Mucosa of stomach (tissue), 1 donor: Measurements from ENCODE around the gene MAST4.

Experiments
- H3K27me3 ChIP-seq: one replicate; pipeline ENCODE4 v1.7.0; 2013; ENCODE audit warnings: mild to moderate bottlenecking, low read length; ENCODE audit not compliant: control insufficient read depth, insufficient read depth
- H3K36me3 ChIP-seq: one replicate; pipeline ENCODE4 v1.7.0; 2013; ENCODE audit warnings: low read length; ENCODE audit not compliant: control insufficient read depth, insufficient read depth
- H3K4me1 ChIP-seq: one replicate; pipeline ENCODE4 v1.7.0; 2013; ENCODE audit warnings: mild to moderate bottlenecking, low read length; ENCODE audit not compliant: control insufficient read depth, insufficient read depth
- H3K4me3 ChIP-seq: one replicate; pipeline ENCODE4 v1.7.0; 2013; ENCODE audit warnings: low read length
- H3K9ac ChIP-seq: one replicate; pipeline ENCODE4 v1.7.0; 2013; ENCODE audit warnings: mild to moderate bottlenecking, low read length, moderate library complexity
- H3K9me3 ChIP-seq: one replicate; pipeline ENCODE4 v1.7.0; 2013; ENCODE audit warnings: mild to moderate bottlenecking, low read length, moderate library complexity; ENCODE audit not compliant: control insufficient read depth
- donor health status: Pancreatic carcinoma.

MAST4 gene

DNA sequence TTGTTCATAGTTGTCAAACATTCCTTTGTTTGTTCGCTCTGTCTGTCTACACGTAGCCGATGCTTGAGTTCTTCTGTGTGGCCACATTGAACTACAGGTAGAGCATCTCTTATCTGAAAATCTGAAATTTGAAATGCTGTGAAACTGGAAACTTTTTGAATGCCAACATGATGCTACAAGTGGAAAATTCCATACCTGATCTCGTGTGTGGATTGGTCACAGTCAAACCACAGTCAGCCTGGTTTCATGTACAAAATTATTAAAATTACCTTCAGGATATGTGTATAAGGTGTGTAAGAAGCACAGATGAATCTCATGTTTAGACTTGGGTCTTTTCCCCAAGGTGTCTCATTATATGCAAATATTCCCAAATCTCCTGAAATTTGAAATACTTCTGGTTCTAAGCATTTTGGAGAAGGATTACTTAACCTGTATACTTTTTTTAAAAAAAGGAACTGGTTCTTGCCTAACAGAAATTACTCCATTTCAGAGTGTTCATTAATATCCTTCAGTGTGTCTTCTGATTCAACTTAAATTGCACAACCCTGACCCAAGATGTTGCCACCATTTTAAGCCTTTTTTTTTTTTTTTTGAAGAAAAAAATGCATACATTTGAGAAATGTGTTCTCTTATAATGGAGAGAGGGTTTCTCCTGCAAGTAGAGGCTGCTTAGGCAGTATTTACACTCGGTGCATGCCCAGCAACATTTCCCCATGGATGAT is 254.3 kb downstream of the MAST4 start:
- H3K9me3 ChIP-seq: no peaks in the 10 kb centered on the region
- no peak overlapping the region for H3K4me3 ChIP-seq
- H3K9ac ChIP-seq: no peak overlapping the region
- no peaks in the 10 kb centered on the region for H3K27me3 ChIP-seq
- no peaks in the 10 kb centered on the region for H3K4me1 ChIP-seq
- H3K36me3 ChIP-seq: no peaks in the 10 kb centered on the region

DNA sequence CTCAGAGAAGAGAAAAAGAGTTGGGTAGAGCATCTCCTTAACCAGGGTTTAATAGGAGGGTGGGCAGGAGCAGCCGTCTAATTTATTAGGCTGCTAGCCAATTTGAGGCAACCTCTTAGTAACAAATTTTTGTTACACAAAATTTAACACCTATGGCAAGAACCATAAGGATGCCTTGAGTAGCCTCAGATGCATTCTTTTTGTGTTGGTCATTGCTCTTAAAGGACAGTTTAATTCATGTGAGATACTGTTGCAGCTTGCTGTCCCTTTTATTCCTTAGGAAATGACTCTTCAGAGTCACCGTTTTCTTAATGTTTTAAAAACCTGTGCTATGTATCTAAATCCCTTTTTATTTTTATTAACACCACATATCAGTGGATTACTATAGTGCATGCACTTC is 255.1 kb downstream of the MAST4 start:
- H3K9ac ChIP-seq: no peak overlapping the region
- H3K27me3 ChIP-seq: no peaks in the 10 kb centered on the region
- no peaks in the 10 kb centered on the region for H3K9me3 ChIP-seq
- H3K4me3 ChIP-seq: no peak overlapping the region
- no peaks in the 10 kb centered on the region for H3K4me1 ChIP-seq
- no peaks in the 10 kb centered on the region for H3K36me3 ChIP-seq

DNA sequence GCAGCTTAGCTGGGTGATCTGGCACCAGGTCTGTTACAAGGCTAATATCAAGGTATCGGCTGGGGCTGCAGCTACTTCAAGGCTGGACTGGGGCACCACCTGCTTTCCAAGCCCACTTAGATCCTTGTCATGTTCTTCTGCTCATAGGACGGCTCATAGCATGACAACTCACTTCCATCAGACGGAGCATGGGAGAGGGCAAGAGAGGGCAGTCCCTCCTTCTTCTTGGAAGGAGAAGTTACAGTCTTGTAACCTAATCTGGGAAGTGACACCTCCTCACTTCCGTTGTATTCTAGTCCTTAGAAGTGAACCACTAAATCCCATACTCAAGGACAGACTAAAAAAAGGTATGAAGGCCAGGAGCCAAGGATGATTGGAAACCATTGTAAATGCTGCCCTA is 258.2 kb downstream of the MAST4 start:
- H3K4me3 ChIP-seq: no peak overlapping the region
- no peak overlapping the region for H3K9ac ChIP-seq
- H3K36me3 ChIP-seq: no peaks in the 10 kb centered on the region
- H3K4me1 ChIP-seq: no peaks in the 10 kb centered on the region
- no peaks in the 10 kb centered on the region for H3K9me3 ChIP-seq
- H3K27me3 ChIP-seq: no peaks in the 10 kb centered on the region

DNA sequence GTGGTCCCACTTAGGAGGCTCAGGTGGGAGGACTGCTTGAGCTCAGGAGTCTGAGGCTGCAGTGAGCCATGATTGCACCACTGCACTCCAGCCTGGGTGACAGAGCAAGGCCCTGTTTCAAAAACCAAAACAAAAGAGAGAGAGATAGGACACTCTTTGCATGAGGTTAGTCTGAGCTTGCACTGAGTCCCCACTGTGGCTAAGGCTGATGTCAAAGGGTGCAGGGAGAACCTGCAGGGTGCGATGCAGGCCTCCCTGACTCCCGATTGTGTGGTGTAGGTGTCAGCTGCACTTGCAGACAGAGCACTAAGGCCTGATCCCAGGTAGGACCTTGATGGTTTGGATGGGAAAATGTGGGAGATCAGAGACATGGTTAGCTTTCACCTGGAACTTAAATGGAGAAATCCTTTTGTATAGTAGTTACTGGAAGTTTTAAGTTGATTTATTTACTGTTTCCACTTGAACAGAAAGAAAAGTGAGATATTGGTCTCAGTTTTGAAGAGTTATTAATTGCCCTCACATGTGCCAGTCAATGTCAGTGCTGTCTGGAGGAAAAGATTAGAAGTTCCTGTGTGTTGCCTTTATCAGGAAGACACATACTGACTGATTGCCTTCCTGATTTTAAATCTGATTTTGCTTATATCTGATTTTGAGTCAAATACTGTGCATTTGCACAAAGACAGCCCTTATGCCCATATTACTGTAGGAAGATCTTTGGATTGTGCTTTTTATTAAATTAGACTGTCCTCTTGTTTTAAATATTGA is 260.0 kb downstream of the MAST4 start:
- H3K4me3 ChIP-seq: no peak overlapping the region
- no peaks in the 10 kb centered on the region for H3K27me3 ChIP-seq
- no peaks in the 10 kb centered on the region for H3K4me1 ChIP-seq
- no peaks in the 10 kb centered on the region for H3K36me3 ChIP-seq
- no peaks in the 10 kb centered on the region for H3K9me3 ChIP-seq
- H3K9ac ChIP-seq: no peak overlapping the region

DNA sequence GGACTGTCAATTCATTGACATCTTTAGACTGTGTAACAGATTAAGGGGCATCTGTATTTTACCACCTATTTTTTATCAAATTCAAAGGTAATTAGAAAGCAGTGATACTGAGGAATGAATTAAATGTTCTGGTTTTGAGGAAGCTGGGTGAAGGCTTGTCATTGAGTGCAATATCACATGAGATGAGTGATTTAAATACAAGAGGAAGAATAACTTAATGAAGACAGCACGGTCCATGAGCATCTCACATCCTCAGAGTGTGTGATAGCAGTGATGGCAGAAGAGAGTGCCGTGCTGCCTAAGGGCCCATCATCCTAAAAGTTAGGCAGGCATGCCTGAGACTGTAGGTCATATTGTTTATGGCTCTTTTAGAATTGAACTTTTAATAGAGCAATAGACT is 263.3 kb downstream of the MAST4 start:
- Histone ChIP-seq H3K9me3 (no peaks in the 10 kb centered on the region), H3K27me3 (no peaks in the 10 kb centered on the region), H3K4me1 (no peaks in the 10 kb centered on the region), H3K4me3 (no peak overlapping the region), H3K9ac (no peak overlapping the region), H3K36me3 (no peaks in the 10 kb centered on the region)

DNA sequence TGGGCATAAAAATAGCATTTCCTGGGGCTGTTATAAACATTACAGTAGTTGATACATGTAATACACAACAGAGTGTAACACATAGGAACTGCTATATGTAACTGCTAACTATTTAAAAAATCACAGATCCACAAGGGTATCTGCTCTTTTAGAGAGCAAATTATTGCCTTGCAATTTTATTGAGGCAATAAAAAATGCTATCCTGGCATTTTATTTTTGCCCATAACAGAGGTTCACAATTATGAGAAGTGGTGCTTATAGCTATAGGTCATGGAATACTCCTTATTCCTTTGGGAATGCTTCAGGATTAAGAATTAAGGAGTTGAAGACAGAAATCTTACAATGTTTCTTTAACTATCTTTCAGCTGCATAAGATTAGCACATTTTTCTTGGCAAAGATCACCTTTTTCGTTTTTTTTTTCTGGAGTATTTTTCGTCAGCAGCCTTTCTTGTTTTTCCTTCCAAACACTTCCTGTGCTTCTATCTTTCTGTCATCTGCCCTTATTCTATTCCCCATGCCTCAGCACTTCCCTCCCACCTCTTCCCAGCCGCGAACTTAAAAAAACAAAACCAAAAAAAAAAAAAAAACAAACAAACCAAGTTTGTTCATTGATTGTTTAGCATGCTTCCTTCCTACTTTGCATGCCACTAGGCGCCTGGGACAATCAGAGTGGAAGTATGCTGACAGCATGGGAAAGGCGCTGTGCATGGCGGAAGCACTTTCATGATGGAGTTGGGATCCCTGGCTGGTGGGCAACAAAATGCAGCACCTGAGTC is 264.2 kb downstream of the MAST4 start:
- Histone ChIP-seq H3K9ac (no peak overlapping the region), H3K4me3 (no peak overlapping the region), H3K9me3 (no peaks in the 10 kb centered on the region), H3K27me3 (no peaks in the 10 kb centered on the region), H3K36me3 (no peaks in the 10 kb centered on the region), H3K4me1 (no peaks in the 10 kb centered on the region)

DNA sequence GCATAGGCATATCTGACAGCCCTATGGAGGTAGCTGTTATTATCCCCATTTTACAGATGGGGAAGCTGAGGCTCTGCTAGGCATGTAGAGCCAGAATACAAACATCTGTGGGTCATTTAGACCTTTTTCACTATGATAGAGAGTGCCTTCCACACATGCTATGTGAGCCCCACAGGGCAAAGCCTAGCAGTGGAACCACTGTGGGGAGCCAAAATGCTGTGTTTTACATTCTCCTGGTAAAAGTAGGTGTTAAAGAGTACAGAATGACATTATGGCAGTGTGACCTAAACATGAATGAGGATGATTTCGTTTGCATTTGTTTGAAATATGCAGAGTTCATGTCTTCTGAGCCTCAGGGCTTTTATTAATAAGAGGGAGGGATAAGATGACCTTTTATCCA is 265.2 kb downstream of the MAST4 start:
- no peak overlapping the region for H3K9ac ChIP-seq
- no peaks in the 10 kb centered on the region for H3K27me3 ChIP-seq
- H3K36me3 ChIP-seq: no peaks in the 10 kb centered on the region
- H3K4me3 ChIP-seq: no peak overlapping the region
- H3K4me1 ChIP-seq: no peaks in the 10 kb centered on the region
- H3K9me3 ChIP-seq: no peaks in the 10 kb centered on the region

DNA sequence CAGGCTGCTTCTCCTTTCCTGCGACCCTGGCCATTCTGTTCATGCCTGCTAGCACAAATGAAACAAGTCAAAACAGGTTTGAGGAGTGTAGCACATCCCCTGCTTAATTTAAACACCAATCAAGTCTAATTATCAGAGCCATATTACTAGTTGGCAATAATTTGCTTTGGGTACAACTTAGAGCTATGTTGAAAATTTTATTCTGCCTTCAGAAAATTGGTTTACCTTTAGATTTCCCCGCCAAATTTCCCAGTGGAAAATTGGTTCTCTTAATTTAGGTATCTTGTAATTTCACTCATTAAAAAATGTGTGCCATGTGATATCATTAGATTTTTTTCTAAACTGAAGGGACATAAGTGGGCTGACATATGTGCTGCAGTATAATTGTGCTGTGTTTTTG is 265.8 kb downstream of the MAST4 start:
- Histone ChIP-seq H3K9me3 (no peaks in the 10 kb centered on the region), H3K9ac (no peak overlapping the region), H3K27me3 (no peaks in the 10 kb centered on the region), H3K4me3 (no peak overlapping the region), H3K36me3 (no peaks in the 10 kb centered on the region), H3K4me1 (no peaks in the 10 kb centered on the region)

DNA sequence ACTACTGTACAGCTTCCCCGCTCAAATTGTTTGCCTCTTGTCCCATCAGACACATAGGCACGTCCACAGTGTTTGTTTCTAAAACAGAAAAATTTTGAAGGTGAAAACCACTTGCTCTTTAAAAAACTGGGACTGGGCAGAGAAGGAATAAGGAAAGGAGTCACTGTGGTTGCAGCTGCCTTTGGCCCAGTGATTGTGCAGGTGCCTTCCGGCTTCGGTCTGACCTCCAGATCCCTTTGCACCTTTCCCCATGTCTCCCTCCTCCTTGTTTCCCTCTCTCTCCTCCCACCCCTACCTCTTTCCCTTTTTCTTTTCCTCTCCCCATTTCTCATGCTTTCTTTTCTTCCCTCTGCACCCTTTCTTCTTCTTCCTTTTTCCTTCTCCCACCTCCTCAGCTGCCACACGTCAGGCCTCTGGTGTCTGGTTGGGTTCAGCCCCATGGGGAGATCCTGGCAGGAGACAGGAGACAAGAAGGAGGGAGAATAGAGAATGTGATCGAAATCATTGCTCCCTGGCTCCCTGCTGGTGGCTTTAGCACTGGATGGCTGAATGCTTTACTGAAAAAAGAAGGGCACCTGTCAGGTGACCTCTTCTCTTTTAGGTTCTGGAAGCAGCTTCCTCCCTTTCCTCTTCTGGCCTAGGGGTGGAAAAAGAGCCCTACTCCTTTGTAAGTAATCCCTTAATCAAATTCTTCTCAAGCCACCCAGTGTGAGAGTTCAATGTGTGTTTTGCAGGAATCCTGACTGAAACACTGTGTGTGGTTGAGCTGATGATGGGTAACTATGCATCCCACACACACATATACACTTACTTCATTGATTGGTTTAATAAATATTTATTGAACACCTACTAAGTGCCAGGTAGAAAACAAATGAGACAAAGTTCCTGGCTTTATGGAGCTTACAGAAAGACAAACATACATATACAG is 267.3 kb downstream of the MAST4 start:
- Histone ChIP-seq H3K9me3 (no peaks in the 10 kb centered on the region), H3K36me3 (no peaks in the 10 kb centered on the region), H3K4me1 (no peaks in the 10 kb centered on the region), H3K27me3 (no peaks in the 10 kb centered on the region), H3K9ac (no peak overlapping the region), H3K4me3 (no peak overlapping the region)

DNA sequence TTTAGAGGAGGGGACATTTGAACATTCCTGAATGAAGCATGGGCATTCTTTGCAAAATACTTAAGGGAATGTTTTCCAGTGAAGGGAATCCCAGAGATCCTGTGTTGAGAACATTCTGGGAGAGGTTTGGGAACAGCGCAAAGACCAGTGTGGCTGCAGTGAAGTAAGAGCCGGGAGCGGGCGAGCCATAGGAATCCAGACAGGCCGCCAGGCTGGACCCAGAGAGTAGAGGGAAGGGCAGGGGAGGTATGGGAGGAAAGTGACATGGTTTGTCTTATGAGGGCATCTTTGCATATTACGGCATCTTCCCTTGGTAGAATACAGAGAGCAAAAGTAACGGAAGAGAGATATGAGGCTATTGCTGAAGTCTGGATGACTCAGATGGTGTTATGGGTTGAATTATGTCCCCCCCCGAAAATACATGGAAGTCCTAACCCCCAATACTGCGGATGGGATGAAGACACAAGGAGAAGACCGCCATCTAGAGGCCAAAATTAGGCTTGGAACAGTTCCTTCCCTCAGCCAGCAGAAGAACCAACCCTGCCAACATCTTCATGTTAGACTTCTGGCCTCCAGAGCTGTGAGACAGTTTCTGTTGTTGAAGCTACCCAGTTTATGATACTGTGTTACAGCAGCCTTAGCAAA is 268.2 kb downstream of the MAST4 start:
- H3K9ac ChIP-seq: no peak overlapping the region
- H3K4me1 ChIP-seq: no peaks in the 10 kb centered on the region
- no peaks in the 10 kb centered on the region for H3K27me3 ChIP-seq
- H3K36me3 ChIP-seq: no peaks in the 10 kb centered on the region
- H3K9me3 ChIP-seq: no peaks in the 10 kb centered on the region
- no peak overlapping the region for H3K4me3 ChIP-seq

DNA sequence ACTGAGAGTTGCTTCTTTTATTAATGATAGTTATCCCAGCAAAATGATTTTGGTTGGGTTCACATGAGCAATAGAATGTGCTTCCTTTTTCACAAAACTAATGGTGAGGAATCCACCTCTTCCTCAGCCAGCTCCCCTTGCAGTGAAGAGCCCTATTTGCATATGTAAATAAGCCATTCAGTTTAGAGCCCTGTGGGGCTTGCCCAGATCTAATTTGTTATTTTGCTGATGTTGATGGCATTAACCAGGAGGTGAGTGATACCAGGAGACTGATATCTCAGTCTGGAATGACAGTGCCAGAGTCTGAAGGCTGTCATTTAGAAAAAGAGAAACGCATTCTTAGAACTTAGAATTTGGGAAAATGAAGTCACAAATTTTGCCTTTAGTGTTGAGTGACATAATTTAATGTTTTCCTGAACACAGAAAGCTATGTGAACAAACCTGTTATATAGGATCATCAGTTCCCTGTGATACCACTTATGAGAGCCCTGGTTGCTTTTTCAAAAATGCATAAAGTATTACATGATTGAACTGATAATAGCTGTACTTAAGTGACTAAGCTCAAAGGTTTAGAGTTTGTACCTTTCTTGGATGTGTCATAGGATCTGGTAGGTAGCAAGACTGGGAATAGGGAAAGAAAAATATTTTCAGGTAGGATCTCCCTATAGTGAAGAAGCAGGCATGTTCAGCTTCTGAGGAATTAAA is 271.6 kb downstream of the MAST4 start:
- Histone ChIP-seq H3K4me1 (no peaks in the 10 kb centered on the region), H3K36me3 (no peaks in the 10 kb centered on the region), H3K27me3 (no peaks in the 10 kb centered on the region), H3K4me3 (no peak overlapping the region), H3K9ac (no peak overlapping the region), H3K9me3 (no peaks in the 10 kb centered on the region)
